Activated CD4-positive, alpha-beta T cell treated with anti-CD3 and anti-CD28 coated beads, Interleukin-2, amount 50 U/mL, for 1 hour (primary cell): ENCODE results near the gene KRTAP16-1.
"Not testable (repeated sequence)": the region's sequence is repeated elsewhere in the genome, so short reads cannot be mapped to it uniquely, and the experiment has no call there.

Source experiments
- DNase-seq: peaks from one replicate; pipeline ENCODE4 v3.0.0-alpha.2; 2020

Gene KRTAP16-1, protein sequence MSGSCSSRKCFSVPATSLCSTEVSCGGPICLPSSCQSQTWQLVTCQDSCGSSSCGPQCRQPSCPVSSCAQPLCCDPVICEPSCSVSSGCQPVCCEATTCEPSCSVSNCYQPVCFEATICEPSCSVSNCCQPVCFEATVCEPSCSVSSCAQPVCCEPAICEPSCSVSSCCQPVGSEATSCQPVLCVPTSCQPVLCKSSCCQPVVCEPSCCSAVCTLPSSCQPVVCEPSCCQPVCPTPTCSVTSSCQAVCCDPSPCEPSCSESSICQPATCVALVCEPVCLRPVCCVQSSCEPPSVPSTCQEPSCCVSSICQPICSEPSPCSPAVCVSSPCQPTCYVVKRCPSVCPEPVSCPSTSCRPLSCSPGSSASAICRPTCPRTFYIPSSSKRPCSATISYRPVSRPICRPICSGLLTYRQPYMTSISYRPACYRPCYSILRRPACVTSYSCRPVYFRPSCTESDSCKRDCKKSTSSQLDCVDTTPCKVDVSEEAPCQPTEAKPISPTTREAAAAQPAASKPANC

GRCh38 chr17:41308918-41309359, at the start of gene KRTAP16-1:
Gene KRTAP16-1, minus strand, starts transcription at chr17:41309309. Its CDS starts 56 bp downstream, at chr17:41309253.
- peak; percentile 56 for DNase-seq

DNA sequence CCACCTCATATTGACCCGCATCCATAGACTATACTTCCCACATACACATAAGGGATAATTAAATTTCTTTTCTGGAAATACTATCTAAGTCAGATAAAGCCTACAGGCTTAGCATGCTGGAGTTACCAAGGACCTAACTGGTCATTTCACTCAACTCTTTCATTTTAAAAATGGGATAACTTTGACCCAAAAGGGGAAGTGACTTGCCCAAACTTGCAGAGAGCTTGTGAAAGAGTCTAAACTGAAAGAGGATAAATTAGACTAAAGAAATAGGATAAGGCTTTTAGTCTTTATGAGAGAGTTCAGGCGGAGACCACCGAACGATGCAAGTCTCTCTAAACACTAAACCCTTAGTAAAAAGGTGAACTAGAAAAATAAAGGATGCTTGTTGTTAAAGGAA, 45.4 kb upstream of the KRTAP16-1 start:
- no peak for DNase-seq

DNA sequence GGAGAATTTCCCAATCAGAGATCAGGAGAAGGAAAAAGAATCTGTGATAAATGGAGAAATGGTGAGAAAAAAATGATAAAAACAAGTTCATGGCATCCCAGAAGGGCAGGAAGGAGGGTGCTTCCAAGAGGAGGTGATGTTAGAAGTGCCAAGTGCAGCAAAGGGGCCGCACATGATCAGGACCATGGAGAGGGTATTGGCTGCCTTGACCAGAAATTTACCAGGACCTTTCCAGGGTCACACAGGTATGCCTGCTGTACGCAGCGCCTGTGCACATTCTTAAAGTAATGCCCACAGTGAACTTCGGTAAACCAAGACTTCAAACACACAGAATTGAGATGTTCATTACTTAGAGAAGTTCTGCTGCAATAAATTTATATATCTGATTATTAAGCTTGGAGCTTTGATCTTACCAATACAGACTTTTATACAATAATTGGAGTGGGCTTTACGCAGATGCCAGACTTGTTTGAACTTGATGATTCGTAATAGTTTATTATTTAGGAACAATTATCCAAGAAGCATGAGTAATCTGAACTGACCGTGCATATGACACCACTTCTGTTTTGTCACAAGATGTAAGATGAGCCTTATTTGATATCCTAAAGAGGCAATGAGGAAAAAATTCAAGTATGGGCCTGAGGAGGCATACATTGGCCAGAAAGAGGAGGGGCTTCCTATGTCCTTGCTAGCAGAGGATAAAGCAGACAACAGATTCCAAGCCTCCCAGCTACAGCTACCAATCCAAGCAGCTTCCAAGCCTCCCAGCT, 43.7 kb upstream of the KRTAP16-1 start:
- DNase-seq: no peak

DNA sequence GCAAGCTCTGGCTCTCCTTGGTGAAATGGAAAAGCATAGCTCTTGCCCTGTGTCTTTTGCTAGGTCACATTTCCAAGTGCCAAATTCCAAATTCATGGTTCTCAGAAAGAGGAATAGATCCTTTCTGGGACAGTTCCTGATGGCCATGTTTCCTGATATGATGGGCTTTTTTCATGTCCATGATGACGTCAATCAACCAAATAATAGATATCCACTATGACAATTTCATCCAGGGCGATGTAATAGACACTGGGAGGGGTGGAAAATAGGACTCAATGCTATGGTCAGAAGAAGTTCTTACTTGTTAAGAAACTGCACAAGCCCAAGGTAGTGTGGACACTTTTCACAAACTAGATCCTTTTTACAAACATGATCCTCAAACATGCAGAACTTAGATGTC, 42.1 kb upstream of the KRTAP16-1 start:
- no peak for DNase-seq

DNA sequence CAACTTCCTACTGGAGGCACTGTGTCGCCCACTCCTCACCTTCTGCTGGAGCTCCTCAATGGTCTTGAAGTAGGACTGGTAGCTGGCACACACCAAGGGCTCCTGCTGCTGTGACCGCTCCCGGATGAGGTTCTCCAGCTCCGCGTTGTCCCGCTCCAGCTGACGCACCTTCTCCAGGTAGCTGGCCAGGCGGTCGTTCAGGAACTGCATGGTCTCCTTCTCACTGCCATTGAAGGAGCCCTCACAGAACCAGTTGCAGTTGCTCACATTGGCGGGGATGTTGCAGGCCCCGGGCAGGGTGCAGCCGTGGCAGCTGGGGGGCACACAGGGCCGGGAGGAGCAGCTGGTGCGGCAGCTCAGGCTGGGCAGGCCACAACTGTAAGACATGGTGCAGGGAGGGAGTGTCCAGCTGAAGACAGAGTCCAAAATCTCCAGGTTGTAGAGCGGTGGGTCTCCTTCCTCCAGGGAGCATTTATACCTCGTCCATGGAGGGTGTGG, 41.3 kb upstream of the KRTAP16-1 start, which contains the start of gene KRT33A:
TSS of gene KRT33A (minus strand) at position 448 of the 498 bp plus-strand sequence. CDS start at position 387, 61 bp downstream.
- not testable (repeated sequence) for DNase-seq

DNA sequence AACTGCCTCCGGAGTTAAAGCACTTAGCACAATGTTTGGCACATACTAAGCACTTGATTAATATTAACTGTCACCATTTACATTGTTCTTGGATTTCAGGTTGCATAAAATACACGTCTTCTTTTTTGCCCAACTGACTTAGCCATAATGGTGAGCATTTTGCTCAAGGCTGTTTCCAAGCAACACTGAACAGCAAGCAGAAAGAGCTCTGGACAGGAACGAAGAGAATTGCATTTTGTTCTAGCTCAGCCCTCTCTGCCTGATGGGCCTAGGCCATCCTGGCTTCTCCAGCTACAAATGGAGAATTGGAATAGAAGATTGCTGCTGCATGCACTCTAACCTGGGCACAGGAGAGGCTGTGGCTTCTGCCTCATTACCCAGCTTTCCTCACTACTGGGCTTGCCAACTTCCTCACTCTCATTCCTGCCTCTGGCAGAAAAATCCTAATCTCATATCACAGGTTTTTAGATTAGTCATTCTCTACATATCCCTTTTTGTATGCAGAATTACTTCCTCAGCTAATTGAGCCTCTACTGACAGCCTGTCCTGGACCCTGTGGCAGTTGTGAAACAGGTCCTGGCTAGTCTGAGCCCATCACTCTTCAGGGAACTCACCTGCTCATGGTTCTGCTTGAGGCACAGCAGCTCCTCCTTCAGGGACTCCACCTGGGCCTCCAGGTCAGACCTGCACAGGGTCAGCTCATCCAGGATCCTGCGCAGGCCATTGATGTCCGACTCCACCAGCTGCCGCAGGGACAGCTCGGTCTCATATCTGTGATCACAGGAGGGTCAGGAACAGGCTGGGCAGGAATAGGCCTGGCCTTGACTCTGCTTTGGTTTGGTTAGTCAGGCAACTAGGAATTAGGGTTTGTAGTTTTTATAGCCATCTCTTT, 39.0 kb upstream of the KRTAP16-1 start:
- DNase-seq: no peak

DNA sequence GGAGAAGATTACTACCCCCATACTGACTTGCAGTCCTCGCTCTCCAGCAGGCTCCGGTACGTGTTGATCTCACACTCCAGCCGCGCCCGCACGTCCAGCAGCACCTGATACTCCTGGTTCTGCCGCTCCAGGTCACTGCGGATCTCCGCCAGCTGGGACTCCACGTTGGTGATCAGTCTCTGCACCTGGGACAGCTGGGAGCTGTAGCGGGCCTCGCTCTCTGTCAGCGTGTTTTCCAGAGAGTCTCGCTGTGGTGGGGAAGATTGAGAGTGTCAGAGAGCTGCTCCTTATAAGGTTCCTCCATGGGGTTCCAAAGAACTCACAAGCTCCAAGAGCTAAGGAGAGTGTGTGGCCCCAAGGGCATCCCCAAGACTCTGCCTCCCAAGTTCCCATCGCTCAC, 37.3 kb upstream of the KRTAP16-1 start:
- not testable (repeated sequence) for DNase-seq

DNA sequence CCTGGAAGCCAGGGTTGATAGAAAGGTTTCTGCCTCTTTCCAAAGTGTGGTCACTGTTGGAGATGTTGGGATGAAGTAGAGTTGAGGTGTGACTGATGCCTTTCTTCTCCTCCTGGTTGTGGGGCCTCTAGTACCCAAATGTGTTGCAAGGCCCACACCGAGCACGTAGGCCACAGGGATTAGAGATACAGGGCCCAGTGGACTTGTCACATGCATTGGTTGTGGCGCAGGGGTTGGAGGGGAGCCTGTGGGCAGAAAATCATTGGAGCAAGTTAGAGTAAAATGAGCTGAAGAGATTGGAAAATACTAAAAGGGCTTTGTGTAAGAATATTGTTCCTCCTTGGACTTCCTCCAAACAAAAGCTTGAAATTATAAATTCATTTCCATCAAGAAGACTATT, 36.9 kb upstream of the KRTAP16-1 start:
- DNase-seq: no peak

- no peak for DNase-seq
These were observed 33.9 kb upstream of the KRTAP16-1 start for GRCh38 chr17:41343029-41343428.

- DNase-seq: peak; percentile 54
These were observed 32.1 kb upstream of the KRTAP16-1 start for GRCh38 chr17:41340934-41341861.

- no peak for DNase-seq
These were observed 31.4 kb upstream of the KRTAP16-1 start for GRCh38 chr17:41340494-41340893.

DNA sequence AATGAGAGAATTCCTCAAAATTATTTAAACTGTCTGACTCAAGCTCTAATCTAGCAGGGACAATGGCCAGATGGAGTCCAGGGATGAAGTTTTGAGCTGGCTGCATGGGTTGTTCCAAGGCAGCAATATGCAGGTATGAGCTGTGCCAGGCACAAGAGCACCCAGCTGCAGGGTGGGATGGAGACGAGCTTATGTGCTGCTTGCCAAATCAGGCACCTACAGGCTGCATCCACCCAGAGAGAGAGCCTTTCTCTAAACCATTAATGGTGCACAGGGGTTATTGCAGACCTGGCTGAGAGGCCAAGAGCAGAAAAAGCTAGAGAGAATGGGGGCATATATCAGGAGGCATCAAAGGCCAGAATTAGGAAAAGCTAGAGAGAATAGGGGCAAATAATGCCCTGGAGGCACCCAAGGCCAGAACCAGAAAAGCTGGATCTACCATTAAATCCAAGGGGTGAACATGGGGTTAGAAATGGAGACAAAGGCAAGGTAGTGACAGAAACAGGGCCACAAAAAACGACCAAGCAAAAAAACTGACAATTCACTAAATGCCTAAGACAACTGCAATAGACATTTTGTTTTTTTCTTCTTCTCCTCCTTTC, 30.6 kb upstream of the KRTAP16-1 start:
- DNase-seq: no peak

DNA sequence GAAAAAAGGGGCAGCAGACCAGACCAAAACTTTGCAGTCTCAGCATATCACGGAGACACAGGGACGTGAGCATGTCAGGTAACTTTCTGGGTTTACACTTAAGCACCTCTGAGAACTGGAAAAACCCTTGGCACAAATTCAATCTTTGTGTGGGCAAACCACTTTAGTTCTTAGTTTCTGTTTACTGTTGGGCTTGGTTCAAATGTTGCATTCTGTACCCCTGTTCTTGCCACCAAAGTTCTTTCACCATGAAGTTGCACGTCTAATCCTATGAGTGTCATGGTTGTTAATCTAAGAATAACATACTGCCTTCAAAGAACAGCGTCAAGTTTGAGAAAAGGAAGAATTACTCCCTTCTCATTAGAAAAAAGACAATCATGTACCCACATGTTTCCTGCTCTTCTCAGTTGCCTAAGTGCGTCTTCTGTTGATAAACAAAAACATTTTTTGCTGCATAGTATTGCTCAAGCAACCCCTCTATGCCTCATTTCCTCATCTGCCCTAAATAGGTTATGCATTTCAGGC, 29.9 kb upstream of the KRTAP16-1 start:
- peak; percentile 40 for DNase-seq

GRCh38 chr17:41335747-41336146, 26.6 kb upstream of the KRTAP16-1 start:
- no peak for DNase-seq

- DNase-seq: no peak
These were observed 25.5 kb upstream of the KRTAP16-1 start for GRCh38 chr17:41334385-41335305.

DNA sequence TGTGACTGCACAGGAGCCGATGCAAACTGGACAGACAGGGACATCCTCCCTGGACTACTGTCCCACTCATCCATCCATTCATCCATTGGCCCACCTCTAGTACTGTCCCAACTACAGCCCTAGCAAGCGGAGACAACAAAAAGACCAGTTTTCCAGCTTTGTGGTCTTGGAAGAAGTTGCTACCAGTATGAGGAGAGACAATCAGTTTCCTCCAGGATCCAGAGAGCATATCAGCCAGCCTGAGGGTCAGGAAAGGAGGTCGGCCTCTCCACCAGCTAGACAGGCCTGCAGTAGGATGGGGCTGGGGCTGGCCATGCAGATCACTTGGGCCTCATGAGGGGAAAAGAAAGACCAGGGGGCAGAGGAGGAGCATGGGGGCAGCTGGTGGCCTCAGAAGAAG, 24.7 kb upstream of the KRTAP16-1 start:
- no peak for DNase-seq

- no peak for DNase-seq
These were observed 24.0 kb upstream of the KRTAP16-1 start for GRCh38 chr17:41333098-41333497.

GRCh38 chr17:41332239-41332638, 23.1 kb upstream of the KRTAP16-1 start:
- DNase-seq: no peak

- no peak for DNase-seq
These were observed 22.5 kb upstream of the KRTAP16-1 start for GRCh38 chr17:41331606-41332005.
